Coronary artery (tissue), 2 donors: Measurements from ENCODE around the gene DCHS2.

Experiments
- DNase-seq: peaks from one replicate; pipeline ENCODE4 v3.0.0-alpha.2; 2017; ENCODE audit warnings: low spot score
- H3K27ac ChIP-seq, 2 donors: fragments of 200-600 bp; sonication (generic); one replicate each; pipeline ENCODE4 v1.5.1; 2016 to 2019
- H3K4me3 ChIP-seq: fragments of 200-600 bp; sonication (generic); 2 replicates; pipeline ENCODE4 v1.5.1; 2016; ENCODE audit warnings: mild to moderate bottlenecking, moderate library complexity
- TF ChIP-seq, protein P1 (sequence below): fragments of 200-600 bp; sonication (generic); IDR thresholded peaks from one replicate; pipeline ENCODE4 v1.5.1; 2019; ENCODE audit warnings: antibody characterized with exemption

The DCHS2 gene

DNA sequence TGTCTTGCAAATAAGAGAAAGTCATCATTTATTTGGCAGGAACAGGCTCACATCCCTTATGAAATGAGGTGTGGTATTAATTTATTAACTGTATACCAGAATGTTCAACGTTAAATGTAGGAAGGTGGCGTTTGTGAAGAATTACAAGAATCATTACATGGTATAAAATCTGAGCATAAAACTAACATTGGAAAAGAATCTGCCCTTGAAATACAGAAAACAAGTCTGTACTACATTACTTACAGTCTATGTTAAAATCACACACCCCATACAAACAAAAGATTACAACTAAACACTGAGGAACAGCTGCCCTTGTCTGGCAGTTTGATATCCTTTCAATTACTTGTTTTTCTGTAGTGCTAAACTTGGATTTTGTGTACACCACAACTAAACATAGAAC lies 131.1 kb downstream of the DCHS2 start:
- Histone ChIP-seq H3K4me3 (no peak overlapping the region), H3K27ac (no peak overlapping the region)
- TF ChIP-seq, protein P1, sequence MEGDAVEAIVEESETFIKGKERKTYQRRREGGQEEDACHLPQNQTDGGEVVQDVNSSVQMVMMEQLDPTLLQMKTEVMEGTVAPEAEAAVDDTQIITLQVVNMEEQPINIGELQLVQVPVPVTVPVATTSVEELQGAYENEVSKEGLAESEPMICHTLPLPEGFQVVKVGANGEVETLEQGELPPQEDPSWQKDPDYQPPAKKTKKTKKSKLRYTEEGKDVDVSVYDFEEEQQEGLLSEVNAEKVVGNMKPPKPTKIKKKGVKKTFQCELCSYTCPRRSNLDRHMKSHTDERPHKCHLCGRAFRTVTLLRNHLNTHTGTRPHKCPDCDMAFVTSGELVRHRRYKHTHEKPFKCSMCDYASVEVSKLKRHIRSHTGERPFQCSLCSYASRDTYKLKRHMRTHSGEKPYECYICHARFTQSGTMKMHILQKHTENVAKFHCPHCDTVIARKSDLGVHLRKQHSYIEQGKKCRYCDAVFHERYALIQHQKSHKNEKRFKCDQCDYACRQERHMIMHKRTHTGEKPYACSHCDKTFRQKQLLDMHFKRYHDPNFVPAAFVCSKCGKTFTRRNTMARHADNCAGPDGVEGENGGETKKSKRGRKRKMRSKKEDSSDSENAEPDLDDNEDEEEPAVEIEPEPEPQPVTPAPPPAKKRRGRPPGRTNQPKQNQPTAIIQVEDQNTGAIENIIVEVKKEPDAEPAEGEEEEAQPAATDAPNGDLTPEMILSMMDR: no peak
- DNase-seq: no peak

DNA sequence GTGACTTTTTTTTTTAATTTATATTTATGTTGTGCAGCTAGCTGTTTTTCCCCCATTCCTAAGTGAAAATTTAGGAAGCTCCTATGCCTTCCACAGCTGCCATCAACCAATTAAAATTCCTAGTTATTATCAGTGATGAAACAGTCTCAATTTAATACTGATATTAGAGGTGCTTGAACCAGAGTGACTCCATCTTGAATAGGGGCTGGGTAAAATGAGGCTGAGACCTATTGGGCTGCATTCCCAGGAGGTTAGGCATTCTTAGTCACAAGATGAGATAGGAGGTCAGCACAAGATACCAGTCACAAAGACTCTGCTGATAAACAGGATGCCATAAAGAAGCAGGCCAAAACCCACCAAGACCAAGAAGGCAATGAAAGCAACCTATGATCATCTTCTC lies 136.7 kb downstream of the DCHS2 start:
- TF ChIP-seq, protein P1: no peak
- no peak for DNase-seq

GRCh38 chr4:154349829-154350228 lies 141.8 kb downstream of the DCHS2 start:
- TF ChIP-seq, protein P1: no peak
- no peak overlapping the region for H3K27ac ChIP-seq
- no peak for DNase-seq

More for the DNA sequence above, 136.7 kb downstream of the DCHS2 start:
- Histone ChIP-seq H3K4me3 (no peak overlapping the region), H3K27ac (no peak overlapping the region)

GRCh38 chr4:154348657-154349056 lies 142.9 kb downstream of the DCHS2 start:
- Histone ChIP-seq H3K27ac (no peak overlapping the region), H3K4me3 (no peak overlapping the region)
- no peak for DNase-seq
- TF ChIP-seq, protein P1: no peak

More at GRCh38 chr4:154349829-154350228, 141.8 kb downstream of the DCHS2 start:
- no peak overlapping the region for H3K4me3 ChIP-seq

- Histone ChIP-seq H3K4me3 (no peak overlapping the region), H3K27ac (no peak overlapping the region)
- TF ChIP-seq, protein P1: no peak
Measured at GRCh38 chr4:154345359-154345758, 146.2 kb downstream of the DCHS2 start.

GRCh38 chr4:154344686-154345085 lies 146.9 kb downstream of the DCHS2 start:
- TF ChIP-seq, protein P1: no peak
- no peak overlapping the region for H3K27ac ChIP-seq
- H3K4me3 ChIP-seq: no peak overlapping the region
- no peak for DNase-seq

More at GRCh38 chr4:154345359-154345758, 146.2 kb downstream of the DCHS2 start:
- no peak for DNase-seq

GRCh38 chr4:154343651-154344050 lies 147.9 kb downstream of the DCHS2 start:
- H3K27ac ChIP-seq: no peak overlapping the region
- DNase-seq: no peak
- TF ChIP-seq, protein P1: no peak
- H3K4me3 ChIP-seq: no peak overlapping the region
